B cell (primary cell): ENCODE data around the gene CRMP1.

Experiments used
- EZH2 ChIP-seq: IDR thresholded peaks from 2 replicates; pipeline ENCODE4 v1.6.1; 2012; ENCODE audit warnings: borderline replicate concordance, low read depth, mild to moderate bottlenecking, moderate library complexity, low read length; ENCODE audit not compliant: insufficient read depth, poor library complexity, severe bottlenecking
- TF ChIP-seq, protein P1 (sequence below): fragments of 200-600 bp; IDR thresholded peaks from one replicate; pipeline ENCODE4 v1.8.0; 2022; ENCODE audit warnings: antibody characterized with exemption, mild to moderate bottlenecking

DNA sequence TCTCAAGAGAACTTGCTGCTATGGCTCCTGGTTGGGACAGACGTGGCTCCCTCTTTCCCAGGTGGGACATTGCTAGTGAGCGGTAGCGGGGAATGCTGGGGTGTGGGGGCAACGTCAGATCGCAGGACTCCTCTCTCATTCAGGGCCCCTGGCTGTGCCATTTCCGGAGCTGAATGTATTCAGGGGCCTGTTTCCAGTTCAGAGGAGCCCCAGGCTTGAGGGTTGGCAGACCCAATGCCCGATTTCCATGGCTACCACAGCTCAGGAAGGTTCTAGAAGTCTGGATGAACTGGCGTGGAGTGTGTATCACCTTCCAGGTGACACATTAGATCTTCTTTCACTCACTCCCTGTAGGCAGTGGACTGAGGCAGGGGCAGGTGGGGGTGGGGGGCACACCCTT, 26.2 kb upstream of the CRMP1 start:
- TF ChIP-seq, protein P1, sequence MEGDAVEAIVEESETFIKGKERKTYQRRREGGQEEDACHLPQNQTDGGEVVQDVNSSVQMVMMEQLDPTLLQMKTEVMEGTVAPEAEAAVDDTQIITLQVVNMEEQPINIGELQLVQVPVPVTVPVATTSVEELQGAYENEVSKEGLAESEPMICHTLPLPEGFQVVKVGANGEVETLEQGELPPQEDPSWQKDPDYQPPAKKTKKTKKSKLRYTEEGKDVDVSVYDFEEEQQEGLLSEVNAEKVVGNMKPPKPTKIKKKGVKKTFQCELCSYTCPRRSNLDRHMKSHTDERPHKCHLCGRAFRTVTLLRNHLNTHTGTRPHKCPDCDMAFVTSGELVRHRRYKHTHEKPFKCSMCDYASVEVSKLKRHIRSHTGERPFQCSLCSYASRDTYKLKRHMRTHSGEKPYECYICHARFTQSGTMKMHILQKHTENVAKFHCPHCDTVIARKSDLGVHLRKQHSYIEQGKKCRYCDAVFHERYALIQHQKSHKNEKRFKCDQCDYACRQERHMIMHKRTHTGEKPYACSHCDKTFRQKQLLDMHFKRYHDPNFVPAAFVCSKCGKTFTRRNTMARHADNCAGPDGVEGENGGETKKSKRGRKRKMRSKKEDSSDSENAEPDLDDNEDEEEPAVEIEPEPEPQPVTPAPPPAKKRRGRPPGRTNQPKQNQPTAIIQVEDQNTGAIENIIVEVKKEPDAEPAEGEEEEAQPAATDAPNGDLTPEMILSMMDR: no peak
- TF ChIP-seq EZH2: no peak
